ENCODE data around the gene HINFP.
A peak's percentile ranks its signal among the peaks of the same experiment; 100 is the strongest.

HINFP gene

DNA sequence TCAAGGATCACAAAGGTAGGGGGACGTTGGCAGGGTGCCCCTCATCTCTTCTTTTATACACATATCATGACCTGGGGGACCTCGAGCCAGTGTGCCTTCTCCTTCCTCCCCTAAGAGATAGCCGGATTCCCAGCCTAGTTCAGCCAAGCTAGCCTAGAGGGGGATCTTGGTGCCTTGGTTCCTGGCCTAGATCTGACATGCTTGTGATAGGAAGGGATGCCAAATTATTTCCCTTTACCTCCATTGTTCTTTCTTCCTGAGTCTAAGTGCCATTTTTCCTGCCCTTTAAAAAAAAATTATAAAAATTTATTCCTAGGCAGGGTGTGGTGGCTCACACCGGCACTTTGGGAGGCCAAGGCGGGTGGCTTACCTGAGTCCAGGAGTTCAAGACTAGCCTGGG, 7.0 kb upstream of the HINFP start:
- no peak overlapping the region for H3K27ac ChIP-seq
- TF ChIP-seq ZFX (IDR thresholded peaks at IDR 0.05; ENCODE audit: borderline replicate concordance), result no peak
- TF ChIP-seq, protein P1, sequence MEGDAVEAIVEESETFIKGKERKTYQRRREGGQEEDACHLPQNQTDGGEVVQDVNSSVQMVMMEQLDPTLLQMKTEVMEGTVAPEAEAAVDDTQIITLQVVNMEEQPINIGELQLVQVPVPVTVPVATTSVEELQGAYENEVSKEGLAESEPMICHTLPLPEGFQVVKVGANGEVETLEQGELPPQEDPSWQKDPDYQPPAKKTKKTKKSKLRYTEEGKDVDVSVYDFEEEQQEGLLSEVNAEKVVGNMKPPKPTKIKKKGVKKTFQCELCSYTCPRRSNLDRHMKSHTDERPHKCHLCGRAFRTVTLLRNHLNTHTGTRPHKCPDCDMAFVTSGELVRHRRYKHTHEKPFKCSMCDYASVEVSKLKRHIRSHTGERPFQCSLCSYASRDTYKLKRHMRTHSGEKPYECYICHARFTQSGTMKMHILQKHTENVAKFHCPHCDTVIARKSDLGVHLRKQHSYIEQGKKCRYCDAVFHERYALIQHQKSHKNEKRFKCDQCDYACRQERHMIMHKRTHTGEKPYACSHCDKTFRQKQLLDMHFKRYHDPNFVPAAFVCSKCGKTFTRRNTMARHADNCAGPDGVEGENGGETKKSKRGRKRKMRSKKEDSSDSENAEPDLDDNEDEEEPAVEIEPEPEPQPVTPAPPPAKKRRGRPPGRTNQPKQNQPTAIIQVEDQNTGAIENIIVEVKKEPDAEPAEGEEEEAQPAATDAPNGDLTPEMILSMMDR (IDR thresholded peaks at IDR 0.05), result no peak

DNA sequence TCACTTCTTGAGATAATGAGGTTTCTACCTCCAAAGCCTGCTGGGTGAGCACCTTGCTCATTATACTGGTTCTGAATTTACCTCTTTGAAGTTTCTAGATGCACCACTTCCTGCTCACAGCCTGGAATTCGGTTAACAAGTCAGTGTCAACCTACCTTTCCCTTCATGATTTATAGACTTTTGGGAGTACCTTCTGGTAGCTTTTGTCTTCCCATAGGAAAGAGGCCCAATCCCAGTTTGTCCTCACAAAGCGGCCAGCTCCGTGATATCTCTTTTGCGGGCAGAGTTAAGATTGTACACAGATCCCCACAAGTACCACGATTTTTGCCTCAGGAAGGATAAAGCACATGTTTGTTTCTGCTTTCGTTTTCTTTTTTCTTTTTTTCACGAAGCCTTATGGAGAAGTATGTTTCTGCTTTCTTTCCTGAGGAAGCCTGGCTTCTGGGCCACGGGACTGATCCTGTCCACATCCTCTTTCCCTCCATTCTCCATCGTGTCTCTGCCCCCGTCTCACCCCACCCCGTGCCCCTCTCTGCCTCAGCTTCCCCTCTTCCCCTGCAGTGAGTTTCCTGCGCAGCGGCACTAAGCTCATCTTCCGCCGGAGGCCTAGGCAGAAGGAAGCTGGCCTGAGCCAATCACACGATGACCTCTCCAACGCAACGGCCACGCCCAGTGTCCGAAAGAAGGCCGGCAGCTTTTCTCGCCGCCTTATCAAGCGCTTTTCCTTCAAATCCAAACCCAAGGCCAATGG, 5.7 kb upstream of the HINFP start:
- TF ChIP-seq ZFX (IDR thresholded peaks at IDR 0.05; ENCODE audit: borderline replicate concordance), result no peak
- TF ChIP-seq, protein P1 (IDR thresholded peaks at IDR 0.05), result no peak
- H3K27ac ChIP-seq, result no peak overlapping the region

DNA sequence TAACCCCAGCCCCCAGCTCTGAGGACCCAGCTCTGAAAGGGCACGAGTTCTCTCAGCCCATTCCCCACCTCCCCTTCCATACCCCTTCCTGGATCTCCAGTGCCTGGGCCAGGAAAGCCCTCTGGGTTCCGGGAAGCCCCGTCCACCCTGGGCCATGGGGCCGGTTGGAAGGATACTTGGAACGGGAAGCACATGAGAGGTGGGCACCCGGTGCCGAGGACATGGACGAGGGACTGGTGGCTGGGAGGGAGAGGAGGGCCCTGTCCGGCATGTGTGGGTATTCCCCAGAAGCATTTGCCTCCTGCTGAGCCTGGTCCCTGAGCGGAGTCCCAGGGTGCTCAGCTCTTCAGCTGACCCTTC, 5.2 kb upstream of the HINFP start:
- TF ChIP-seq, protein P1 (IDR thresholded peaks at IDR 0.05), result no peak
- TF ChIP-seq ZFX (IDR thresholded peaks at IDR 0.05; ENCODE audit: borderline replicate concordance), result no peak

DNA sequence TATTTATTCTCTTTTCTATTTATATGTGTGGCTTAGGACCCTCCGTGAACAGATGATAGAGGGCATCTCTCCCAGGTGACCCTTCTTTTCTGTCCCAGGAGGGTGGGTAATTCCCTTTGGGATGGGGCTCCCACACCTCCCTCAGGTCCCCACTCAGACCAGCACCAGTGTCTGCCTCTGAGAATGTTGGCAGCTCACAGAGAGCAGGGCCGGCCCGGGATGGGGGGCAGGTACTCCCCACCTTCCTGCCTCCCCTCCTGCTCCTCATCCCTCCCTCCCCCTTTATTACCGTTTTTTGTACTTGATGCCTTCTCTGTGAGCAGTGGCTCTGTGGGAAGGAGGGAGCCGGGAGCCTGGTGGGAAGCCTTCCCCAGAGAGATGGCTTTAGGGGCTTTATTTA, 4.8 kb upstream of the HINFP start:
- TF ChIP-seq, protein P1 (IDR thresholded peaks at IDR 0.05), result no peak
- TF ChIP-seq ZFX (IDR thresholded peaks at IDR 0.05; ENCODE audit: borderline replicate concordance), result no peak
- H3K27ac ChIP-seq, result no peak overlapping the region

More for the DNA sequence above, 5.2 kb upstream of the HINFP start:
- no peak overlapping the region for H3K27ac ChIP-seq

DNA sequence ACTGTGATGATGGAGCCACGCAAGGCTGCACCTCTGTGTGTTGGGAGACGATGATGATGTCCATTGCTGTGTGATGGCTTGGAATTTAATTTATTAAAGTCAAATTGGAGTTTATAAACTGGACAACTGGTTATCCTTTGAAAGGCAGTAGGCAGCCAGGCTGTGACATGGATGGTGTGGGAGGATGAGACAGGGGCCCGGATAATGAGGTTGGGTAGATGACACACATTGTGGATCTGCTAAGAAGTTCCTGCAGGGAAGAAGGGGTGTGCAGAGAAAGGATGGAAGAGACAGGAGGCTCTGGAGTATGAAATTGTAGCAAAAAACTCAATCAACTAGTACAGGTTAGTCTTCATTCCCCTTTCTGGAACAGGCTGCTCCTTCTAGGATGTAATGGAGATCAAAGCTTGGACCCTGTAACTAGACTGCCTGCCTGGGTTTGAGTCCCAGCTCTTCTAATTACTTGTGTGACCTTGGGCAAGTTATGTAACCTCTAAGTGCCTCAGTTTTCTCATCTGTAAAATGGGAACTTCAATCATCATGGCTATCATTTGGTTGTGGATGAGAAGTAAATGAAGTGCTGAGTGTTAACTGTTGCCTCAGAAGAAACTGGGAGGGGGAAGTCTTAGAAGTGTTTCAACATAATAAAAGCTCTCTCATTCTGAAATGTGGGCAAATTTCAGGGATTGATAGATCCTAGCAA, 4.2 kb upstream of the HINFP start:
- no peak for TF ChIP-seq ZFX (IDR thresholded peaks at IDR 0.05; ENCODE audit: borderline replicate concordance)
- TF ChIP-seq, protein P1 (IDR thresholded peaks at IDR 0.05), result no peak
- no peak overlapping the region for H3K27ac ChIP-seq

DNA sequence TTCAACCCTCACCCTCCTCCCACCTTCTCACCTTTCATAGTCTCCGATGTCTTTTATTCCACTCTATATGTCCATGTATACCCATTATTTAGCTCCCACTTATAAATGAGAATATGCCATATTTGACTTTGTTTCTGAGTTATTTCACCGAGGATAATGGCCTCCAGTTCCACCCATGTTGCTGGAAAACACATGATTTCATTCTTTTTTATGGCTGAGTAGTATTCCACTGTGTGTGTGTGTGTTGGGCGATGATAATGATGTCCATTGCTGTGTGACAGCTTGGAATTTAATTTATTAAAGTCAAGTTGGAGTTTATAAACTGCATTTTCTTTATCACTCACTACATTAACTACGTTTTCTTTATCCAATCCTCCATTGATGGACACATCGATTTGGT, 3.2 kb upstream of the HINFP start:
- H3K27ac ChIP-seq, result peak overlapping the region; percentile 74; the same call in 1 of the 2 replicates
- TF ChIP-seq, protein P1 (IDR thresholded peaks at IDR 0.05), result no peak
- no peak for TF ChIP-seq ZFX (IDR thresholded peaks at IDR 0.05; ENCODE audit: borderline replicate concordance)

DNA sequence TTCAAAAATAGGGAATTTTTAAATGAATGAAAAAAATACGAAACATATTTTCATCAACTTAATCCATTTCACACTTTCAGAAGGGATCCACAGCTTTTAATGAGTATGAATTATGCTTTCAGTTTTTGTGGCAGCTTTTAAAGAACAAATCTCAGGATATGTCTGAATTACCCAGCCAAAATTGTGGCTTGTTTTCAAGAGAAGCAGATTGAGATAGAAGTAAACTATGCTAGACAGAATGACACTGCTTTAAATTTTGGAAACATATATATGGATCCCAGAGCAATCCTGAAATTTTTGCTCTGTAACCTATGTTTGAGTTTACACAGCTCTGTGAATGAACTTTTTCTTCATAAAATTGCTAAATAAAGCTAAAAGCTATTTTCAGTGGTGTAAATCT, 2.4 kb upstream of the HINFP start:
- TF ChIP-seq, protein P1 (IDR thresholded peaks at IDR 0.05), result no peak
- no peak for TF ChIP-seq ZFX (IDR thresholded peaks at IDR 0.05; ENCODE audit: borderline replicate concordance)
- H3K27ac ChIP-seq, result peak overlapping the region; percentile 74

All from 22Rv1 (cell line).